Gastrocnemius medialis (tissue), 4 donors: ENCODE measurements around the gene ARRDC5. TPM values are rescaled to one million over a fixed set of nuclear protein-coding genes. Genes with fewer than 3 reads are reported as not detected.
"Not testable (repeated sequence)": the region's sequence is repeated elsewhere in the genome, so short reads cannot be mapped to it uniquely, and the experiment has no call there.

Experiments used
- ATAC-seq, 2 donors: fragments of 150-250 bp; one replicate each; pipeline ENCODE4 v1.9.1; 2016
- DNase-seq, 2 donors: peaks; one replicate each; pipeline ENCODE4 v3.0.0-alpha.2; 2019
- H3K27ac ChIP-seq, 4 donors: fragments of 200-600 bp; sonication (generic); 1 replicate in 1 of 4; 2 replicates in 3 of 4; pipeline ENCODE4 v1.5.1; 2016 to 2018; ENCODE audit warnings: mild to moderate bottlenecking in 2 of 4, moderate library complexity in 1 of 4
- H3K27me3 ChIP-seq, 3 donors: fragments of 200-600 bp; sonication (generic) in 2 of 3; 1 replicate in 1 of 3; 2 replicates in 2 of 3; pipeline versions ENCODE4 v1.5.1 to v1.6.0; 2016 to 2019; ENCODE audit warnings: mild to moderate bottlenecking in 1 of 3, moderate library complexity in 1 of 3
- H3K36me3 ChIP-seq, 2 donors: fragments of 200-600 bp; sonication (generic) in 1 of 2; one replicate each; pipeline ENCODE4 v1.5.1; 2017 to 2018
- H3K4me1 ChIP-seq, 2 donors: fragments of 200-600 bp; sonication (generic) in 1 of 2; one replicate each; pipeline ENCODE4 v1.5.1; 2016 to 2017; ENCODE audit warnings: mild to moderate bottlenecking in 2 of 2
- H3K4me3 ChIP-seq, 4 donors: fragments of 200-600 bp; sonication (generic) in 3 of 4; 1 replicate in 1 of 4; 2 replicates in 3 of 4; pipeline ENCODE4 v1.5.1; 2016 to 2019; ENCODE audit warnings: mild to moderate bottlenecking in 2 of 4
- H3K9me3 ChIP-seq, 3 donors: fragments of 200-600 bp; sonication (generic) in 2 of 3; 1 replicate in 1 of 3; 2 replicates in 2 of 3; pipeline ENCODE4 v1.5.1; 2016 to 2019
- POLR2A ChIP-seq, 2 donors: fragments of 450-650 bp; IDR thresholded peaks; one replicate each; pipeline ENCODE4 v1.6.1; 2017; ENCODE audit warnings: antibody characterized with exemption in 2 of 2, mild to moderate bottlenecking in 2 of 2, moderate library complexity in 2 of 2
- in situ Hi-C, 4 donors: fragments of 200-750 bp; cut with MboI; loops; one replicate each; pipeline versions ENCODE4 v1.15.0 to v1.8.0; 2017; ENCODE audit warnings: low sequenced_read_pairs in 4 of 4
- intact Hi-C: fragments of 100-400 bp; cut with DNase I; formaldehyde crosslinking; loops from one replicate; pipeline ENCODE4 v1.15.1; 2023; ENCODE audit warnings: low total_unique reads
- total RNA-seq, 4 donors: library from RNA; depleted of rRNA; stranded (reverse); fragments of >200 nt; gene quantifications; one replicate each; pipeline versions ENCODE4 v1.1.0 to v1.2.3, GENCODE V29; 2016
- TF ChIP-seq, protein P1 (sequence below), 5 experiments: fragments of 450-650 bp in 3 of 5; fragments of 200-600 bp in 2 of 5; sonication (generic) in 2 of 5; IDR thresholded peaks in 4 of 5; conservative IDR thresholded peaks in 1 of 5; 1 replicate in 4 of 5; 2 replicates in 1 of 5; pipeline ENCODE4 v1.5.1; 2016 to 2019; ENCODE audit warnings: antibody characterized with exemption in 5 of 5, mild to moderate bottlenecking in 3 of 5, moderate library complexity in 3 of 5

The ARRDC5 gene
- total RNA-seq, result not detected

DNA sequence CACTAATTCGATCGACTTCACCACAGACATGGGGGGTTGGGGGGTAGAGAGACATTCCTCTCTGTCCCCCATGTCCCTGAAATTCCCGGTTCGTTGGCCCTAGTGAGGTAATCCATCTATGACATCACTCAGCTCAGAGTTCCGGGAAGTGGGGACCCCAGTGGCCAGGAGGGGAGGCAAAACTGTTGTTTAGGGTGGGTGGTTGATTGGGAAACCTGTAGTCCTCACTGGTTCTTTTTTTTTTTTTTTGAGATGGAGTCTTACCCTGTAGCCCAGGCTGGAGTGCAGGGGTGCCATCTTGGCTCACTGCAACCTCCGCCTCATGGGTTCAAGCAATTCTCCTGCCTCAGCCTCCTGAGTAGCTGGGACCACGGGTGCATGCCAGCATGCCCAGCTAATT is at the start of gene ARRDC5:
Gene ARRDC5 (minus strand): TSS at position 101 of the 400 bp plus-strand sequence. CDS start 71 bp downstream, at position 30.
- ATAC-seq (no peak), DNase-seq (no peak)
- no peaks in the 10 kb centered on the region for H3K4me1 ChIP-seq
- intact Hi-C loops (no loop called here), in situ Hi-C loops (no loop called here)
- no peaks in the 10 kb centered on the region for H3K36me3 ChIP-seq
- no peaks in the 10 kb centered on the region for H3K27me3 ChIP-seq
- no peaks in the 10 kb centered on the region for H3K9me3 ChIP-seq
- no peak within 1 kb of the TSS for H3K4me3 ChIP-seq
- no peak for TF ChIP-seq POLR2A (IDR thresholded peaks at IDR 0.05)
- TF ChIP-seq, protein P1, sequence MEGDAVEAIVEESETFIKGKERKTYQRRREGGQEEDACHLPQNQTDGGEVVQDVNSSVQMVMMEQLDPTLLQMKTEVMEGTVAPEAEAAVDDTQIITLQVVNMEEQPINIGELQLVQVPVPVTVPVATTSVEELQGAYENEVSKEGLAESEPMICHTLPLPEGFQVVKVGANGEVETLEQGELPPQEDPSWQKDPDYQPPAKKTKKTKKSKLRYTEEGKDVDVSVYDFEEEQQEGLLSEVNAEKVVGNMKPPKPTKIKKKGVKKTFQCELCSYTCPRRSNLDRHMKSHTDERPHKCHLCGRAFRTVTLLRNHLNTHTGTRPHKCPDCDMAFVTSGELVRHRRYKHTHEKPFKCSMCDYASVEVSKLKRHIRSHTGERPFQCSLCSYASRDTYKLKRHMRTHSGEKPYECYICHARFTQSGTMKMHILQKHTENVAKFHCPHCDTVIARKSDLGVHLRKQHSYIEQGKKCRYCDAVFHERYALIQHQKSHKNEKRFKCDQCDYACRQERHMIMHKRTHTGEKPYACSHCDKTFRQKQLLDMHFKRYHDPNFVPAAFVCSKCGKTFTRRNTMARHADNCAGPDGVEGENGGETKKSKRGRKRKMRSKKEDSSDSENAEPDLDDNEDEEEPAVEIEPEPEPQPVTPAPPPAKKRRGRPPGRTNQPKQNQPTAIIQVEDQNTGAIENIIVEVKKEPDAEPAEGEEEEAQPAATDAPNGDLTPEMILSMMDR (IDR thresholded peaks at IDR 0.05 in 4 of 5, conservative IDR thresholded peaks at IDR 0.05 in 1 of 5), result no peak
- H3K27ac ChIP-seq, result no peak within 1 kb of the TSS

GRCh38 chr19:4951656-4952055 is 49.0 kb upstream of the ARRDC5 start:
- Histone ChIP-seq H3K27me3 (no peaks in the 10 kb centered on the region), H3K4me3 (no peak overlapping the region), H3K36me3 (no peaks in the 10 kb centered on the region), H3K9me3 (no peaks in the 10 kb centered on the region), H3K4me1 (no peaks in the 10 kb centered on the region), H3K27ac (no peak overlapping the region)
- in situ Hi-C loops, result no loop called here
- no peak for TF ChIP-seq POLR2A (IDR thresholded peaks at IDR 0.05)
- TF ChIP-seq, protein P1 (IDR thresholded peaks at IDR 0.05 in 4 of 5, conservative IDR thresholded peaks at IDR 0.05 in 1 of 5), result no peak
- DNase-seq, result no peak
- ATAC-seq, result no peak
- intact Hi-C loops, result no loop called here

DNA sequence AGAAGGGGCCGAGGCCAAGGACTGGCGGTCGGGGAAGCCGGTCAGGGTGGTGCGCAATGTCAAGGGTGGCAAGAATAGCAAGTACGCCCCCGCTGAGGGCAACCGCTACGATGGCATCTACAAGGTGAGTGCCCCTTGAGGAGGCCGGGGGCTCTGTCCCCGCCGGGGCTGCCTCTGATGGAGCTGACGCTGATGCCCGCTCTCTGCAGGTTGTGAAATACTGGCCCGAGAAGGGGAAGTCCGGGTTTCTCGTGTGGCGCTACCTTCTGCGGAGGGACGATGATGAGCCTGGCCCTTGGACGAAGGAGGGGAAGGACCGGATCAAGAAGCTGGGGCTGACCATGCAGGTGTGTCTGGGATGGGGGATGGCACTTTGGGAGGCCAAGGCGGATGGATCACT is 48.0 kb upstream of the ARRDC5 start:
- H3K4me1 ChIP-seq, in situ Hi-C loops, H3K27ac ChIP-seq, DNase-seq, H3K9me3 ChIP-seq, ATAC-seq, H3K4me3 ChIP-seq, H3K36me3 ChIP-seq, intact Hi-C loops, H3K27me3 ChIP-seq: not testable (repeated sequence)

GRCh38 chr19:4941638-4942169 is 39.0 kb upstream of the ARRDC5 start:
- H3K27ac ChIP-seq, DNase-seq, ATAC-seq, H3K27me3 ChIP-seq, H3K9me3 ChIP-seq, intact Hi-C loops, H3K4me1 ChIP-seq, H3K4me3 ChIP-seq, in situ Hi-C loops, H3K36me3 ChIP-seq: not testable (repeated sequence)

GRCh38 chr19:4939466-4939865 is 36.8 kb upstream of the ARRDC5 start:
- no peak overlapping the region for H3K4me3 ChIP-seq
- ATAC-seq (no peak), DNase-seq (no peak)
- no peaks in the 10 kb centered on the region for H3K9me3 ChIP-seq
- H3K27me3 ChIP-seq, result no peaks in the 10 kb centered on the region
- H3K27ac ChIP-seq, result no peak overlapping the region
- in situ Hi-C loops (no loop called here), intact Hi-C loops (no loop called here)
- H3K4me1 ChIP-seq, result no peaks in the 10 kb centered on the region
- H3K36me3 ChIP-seq, result no peaks in the 10 kb centered on the region
- no peak for TF ChIP-seq POLR2A (IDR thresholded peaks at IDR 0.05)
- TF ChIP-seq, protein P1 (IDR thresholded peaks at IDR 0.05 in 4 of 5, conservative IDR thresholded peaks at IDR 0.05 in 1 of 5), result no peak

GRCh38 chr19:4938461-4938860 is 35.8 kb upstream of the ARRDC5 start:
- intact Hi-C loops, DNase-seq, in situ Hi-C loops, H3K9me3 ChIP-seq, H3K4me3 ChIP-seq, ATAC-seq, H3K27me3 ChIP-seq, H3K27ac ChIP-seq, H3K4me1 ChIP-seq, H3K36me3 ChIP-seq: not testable (repeated sequence)
